Tibial nerve (tissue), 4 donors: ENCODE measurements around the gene SLC35A4.

Source experiments
- EP300 ChIP-seq, 2 donors: sonication (generic); formaldehyde crosslinking; IDR thresholded peaks; one replicate each; pipeline ENCODE4 v1.6.1; 2017; ENCODE audit warnings: antibody characterized with exemption in 2 of 2, mild to moderate bottlenecking in 1 of 2
- TF ChIP-seq, protein P1 (sequence below), 5 experiments: fragments of 200-600 bp in 3 of 5; fragments of 450-650 bp in 2 of 5; sonication (generic) in 3 of 5; IDR thresholded peaks; one replicate each; pipeline ENCODE4 v1.5.1; 2016 to 2019; ENCODE audit warnings: antibody characterized with exemption in 5 of 5, mild to moderate bottlenecking in 3 of 5, moderate library complexity in 2 of 5

DNA sequence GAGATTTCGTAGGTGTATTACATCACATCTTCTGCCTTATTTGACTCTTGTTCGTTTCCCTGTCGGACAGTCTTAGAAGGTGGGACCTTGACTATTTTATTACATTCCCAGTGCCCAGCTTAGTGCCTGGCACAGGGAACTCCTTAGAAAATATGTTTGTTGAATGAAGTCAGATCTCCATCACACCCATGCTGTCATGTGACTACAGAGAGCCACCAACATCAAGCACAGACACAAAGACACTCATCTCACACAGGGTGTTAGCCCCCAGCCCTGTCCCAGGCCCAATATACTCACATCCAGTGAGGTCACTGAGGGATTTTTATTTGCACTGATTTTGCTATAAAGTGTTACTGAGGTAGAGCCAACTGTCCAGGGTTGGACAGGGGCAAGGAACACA is 6.7 kb upstream of the SLC35A4 start:
- no peak for TF ChIP-seq EP300 (IDR thresholded peaks at IDR 0.05)
- TF ChIP-seq, protein P1, sequence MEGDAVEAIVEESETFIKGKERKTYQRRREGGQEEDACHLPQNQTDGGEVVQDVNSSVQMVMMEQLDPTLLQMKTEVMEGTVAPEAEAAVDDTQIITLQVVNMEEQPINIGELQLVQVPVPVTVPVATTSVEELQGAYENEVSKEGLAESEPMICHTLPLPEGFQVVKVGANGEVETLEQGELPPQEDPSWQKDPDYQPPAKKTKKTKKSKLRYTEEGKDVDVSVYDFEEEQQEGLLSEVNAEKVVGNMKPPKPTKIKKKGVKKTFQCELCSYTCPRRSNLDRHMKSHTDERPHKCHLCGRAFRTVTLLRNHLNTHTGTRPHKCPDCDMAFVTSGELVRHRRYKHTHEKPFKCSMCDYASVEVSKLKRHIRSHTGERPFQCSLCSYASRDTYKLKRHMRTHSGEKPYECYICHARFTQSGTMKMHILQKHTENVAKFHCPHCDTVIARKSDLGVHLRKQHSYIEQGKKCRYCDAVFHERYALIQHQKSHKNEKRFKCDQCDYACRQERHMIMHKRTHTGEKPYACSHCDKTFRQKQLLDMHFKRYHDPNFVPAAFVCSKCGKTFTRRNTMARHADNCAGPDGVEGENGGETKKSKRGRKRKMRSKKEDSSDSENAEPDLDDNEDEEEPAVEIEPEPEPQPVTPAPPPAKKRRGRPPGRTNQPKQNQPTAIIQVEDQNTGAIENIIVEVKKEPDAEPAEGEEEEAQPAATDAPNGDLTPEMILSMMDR (IDR thresholded peaks at IDR 0.05) = no peak
